ENCODE measurements around the gene MPST.

The MPST gene

DNA sequence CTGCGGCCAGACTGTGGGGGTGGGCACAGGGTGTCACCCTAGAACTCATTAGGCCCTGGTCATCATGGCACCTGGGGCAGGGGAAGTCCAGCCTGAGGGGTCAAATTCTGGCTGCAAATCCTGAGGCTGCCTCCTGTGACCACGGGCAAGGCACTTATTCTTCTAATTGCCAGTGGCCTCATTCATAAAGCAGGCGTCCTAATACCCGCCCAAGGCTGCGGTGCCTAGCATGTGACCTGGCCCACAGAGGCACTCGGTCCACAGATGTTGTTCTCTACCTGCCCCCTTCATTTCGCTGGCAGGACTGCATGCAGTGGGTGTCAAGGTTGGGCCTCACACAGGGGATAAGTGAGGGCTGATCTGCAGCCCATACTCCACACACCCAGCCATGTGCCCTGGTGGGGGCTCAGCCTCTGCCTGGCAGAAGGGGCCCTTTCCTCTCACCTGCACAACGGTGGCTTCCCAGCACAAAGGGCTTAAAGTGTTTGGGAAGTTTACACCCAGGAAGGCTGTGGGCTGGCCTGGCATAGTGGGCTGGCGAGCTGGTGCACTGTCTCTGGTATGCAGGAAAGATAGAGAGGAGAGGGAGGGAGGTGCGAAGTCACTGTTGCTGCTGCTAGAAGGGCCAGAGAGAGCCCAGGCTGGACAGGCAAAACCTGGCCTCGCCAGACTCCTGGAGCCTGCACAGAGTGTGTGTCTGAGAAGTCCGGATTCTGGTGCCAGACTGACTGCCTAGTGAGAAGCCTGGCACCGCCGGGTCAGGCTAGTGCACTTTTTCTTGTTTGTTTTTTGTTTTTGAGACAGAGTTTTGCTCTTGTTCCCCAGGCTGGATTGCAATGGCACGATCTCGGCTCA is 3.2 kb downstream of the MPST start:
- TF ChIP-seq POLR2AphosphoS5 (IDR thresholded peaks at IDR 0.05; ENCODE audit: borderline replicate concordance, low read depth, low read length) (no peak), FOXP2 (optimal IDR thresholded peaks at IDR 0.05; ENCODE audit: control extremely low read depth, extremely low read length, insufficient read depth) (no peak), EZH2 (IDR thresholded peaks at IDR 0.05) (no peak)
- DNase-seq (ENCODE audit: low read depth, low spot score), result no peak
- no peaks in the 10 kb centered on the region for H3K9me3 ChIP-seq (ENCODE audit: low read depth, low read length)
- no peak overlapping the region for H3K9ac ChIP-seq (ENCODE audit: insufficient read length)
- no peak overlapping the region for H3K4me3 ChIP-seq
- no peaks in the 10 kb centered on the region for H3K36me3 ChIP-seq (ENCODE audit: insufficient read depth, low read length)
- H3K27ac ChIP-seq, result no peak overlapping the region

DNA sequence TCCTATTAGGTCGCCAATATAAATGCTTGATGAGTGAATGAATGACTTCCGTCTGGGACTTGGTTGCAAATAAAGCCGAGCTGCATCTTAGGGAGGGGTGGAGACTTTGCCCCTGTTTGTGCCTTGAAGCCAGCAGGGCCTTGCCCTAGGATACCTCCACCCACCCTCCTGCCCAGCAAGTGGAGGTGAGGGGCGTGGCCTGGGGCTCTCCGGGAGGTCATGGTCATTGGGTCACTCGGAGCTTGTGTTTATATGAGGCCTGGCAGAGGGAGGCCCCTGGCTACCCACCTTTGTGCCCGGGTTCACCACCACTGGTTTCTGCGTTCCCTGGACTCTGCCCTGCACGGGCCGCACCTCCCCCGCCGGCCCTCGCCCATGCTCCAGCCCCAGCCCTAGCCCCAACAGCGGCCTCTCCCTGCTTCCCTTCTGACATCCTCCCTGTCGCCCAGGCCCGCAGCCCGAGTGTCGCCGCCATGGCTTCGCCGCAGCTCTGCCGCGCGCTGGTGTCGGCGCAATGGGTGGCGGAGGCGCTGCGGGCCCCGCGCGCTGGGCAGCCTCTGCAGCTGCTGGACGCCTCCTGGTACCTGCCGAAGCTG is 4.3 kb downstream of the MPST start:
- no peaks in the 10 kb centered on the region for H3K9me3 ChIP-seq (ENCODE audit: low read depth, low read length)
- DNase-seq (ENCODE audit: low read depth, low spot score), result no peak
- no peak overlapping the region for H3K4me3 ChIP-seq
- TF ChIP-seq EZH2 (IDR thresholded peaks at IDR 0.05) (no peak), FOXP2 (optimal IDR thresholded peaks at IDR 0.05; ENCODE audit: control extremely low read depth, extremely low read length, insufficient read depth) (no peak), POLR2AphosphoS5 (IDR thresholded peaks at IDR 0.05; ENCODE audit: borderline replicate concordance, low read depth, low read length) (no peak)
- H3K9ac ChIP-seq (ENCODE audit: insufficient read length), result no peak overlapping the region
- H3K27ac ChIP-seq, result no peak overlapping the region
- no peaks in the 10 kb centered on the region for H3K36me3 ChIP-seq (ENCODE audit: insufficient read depth, low read length)

DNA sequence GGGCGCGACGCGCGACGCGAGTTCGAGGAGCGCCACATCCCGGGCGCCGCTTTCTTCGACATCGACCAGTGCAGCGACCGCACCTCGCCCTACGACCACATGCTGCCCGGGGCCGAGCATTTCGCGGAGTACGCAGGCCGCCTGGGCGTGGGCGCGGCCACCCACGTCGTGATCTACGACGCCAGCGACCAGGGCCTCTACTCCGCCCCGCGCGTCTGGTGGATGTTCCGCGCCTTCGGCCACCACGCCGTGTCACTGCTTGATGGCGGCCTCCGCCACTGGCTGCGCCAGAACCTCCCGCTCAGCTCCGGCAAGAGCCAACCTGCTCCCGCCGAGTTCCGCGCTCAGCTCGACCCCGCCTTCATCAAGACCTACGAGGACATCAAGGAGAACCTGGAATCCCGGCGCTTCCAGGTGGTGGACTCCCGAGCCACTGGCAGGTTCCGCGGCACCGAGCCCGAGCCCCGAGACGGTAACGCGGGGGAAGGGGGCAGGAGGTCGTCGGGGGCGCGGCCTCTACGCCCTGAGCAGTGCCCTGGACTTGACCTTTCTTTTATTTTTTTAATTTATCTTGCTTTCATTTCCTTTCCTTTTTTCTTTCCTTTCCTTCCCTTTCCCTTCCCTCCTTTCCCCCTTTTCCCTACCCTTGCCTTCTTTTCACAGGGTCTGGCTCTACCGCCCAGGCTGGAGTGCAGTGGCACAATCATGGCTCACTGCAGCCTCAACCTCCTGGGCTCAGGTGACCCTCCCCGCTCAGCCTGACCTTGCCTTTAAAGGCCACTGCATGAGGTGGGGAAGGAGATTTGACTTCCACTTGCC is 5.0 kb downstream of the MPST start:
- no peaks in the 10 kb centered on the region for H3K9me3 ChIP-seq (ENCODE audit: low read depth, low read length)
- H3K4me3 ChIP-seq, result no peak overlapping the region
- no peak overlapping the region for H3K27ac ChIP-seq
- H3K36me3 ChIP-seq (ENCODE audit: insufficient read depth, low read length), result no peaks in the 10 kb centered on the region
- TF ChIP-seq EZH2 (IDR thresholded peaks at IDR 0.05), result no peak
- no peak for TF ChIP-seq FOXP2 (optimal IDR thresholded peaks at IDR 0.05; ENCODE audit: control extremely low read depth, extremely low read length, insufficient read depth)
- TF ChIP-seq POLR2AphosphoS5 (IDR thresholded peaks at IDR 0.05; ENCODE audit: borderline replicate concordance, low read depth, low read length), result no peak
- no peak overlapping the region for H3K9ac ChIP-seq (ENCODE audit: insufficient read length)
- DNase-seq (ENCODE audit: low read depth, low spot score), result no peak

DNA sequence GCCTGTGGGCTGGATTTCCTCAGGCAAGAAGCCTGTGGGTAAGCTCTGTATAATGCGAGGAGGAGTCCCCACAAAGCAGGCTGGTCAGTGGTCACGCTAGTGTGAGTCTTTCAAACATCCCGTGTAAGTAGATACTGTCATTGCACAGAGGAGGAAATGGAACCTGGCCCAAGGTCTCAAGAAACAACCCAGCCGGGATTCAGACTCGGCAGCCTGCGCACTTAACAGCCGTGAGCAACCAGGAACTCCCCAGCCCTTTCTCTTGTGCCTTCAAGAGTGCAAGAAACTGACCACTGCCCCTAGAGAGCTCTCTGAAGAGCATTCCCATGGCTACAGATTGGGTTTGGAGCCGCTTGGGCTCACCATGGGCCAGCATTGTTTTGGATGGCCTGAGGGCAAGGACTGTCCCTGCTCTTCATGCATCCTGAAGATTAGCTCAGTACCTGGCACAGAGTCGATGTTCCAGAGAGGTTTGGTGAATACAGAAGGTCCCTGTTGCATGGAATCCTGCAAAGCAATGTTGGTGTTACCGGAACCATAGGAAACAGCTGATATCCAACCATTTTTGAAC is 6.0 kb downstream of the MPST start:
- TF ChIP-seq POLR2AphosphoS5 (IDR thresholded peaks at IDR 0.05; ENCODE audit: borderline replicate concordance, low read depth, low read length), result no peak
- TF ChIP-seq EZH2 (IDR thresholded peaks at IDR 0.05), result no peak
- no peak for TF ChIP-seq FOXP2 (optimal IDR thresholded peaks at IDR 0.05; ENCODE audit: control extremely low read depth, extremely low read length, insufficient read depth)
- Histone ChIP-seq H3K4me3 (no peak overlapping the region), H3K9me3 (ENCODE audit: low read depth, low read length) (no peaks in the 10 kb centered on the region), H3K9ac (ENCODE audit: insufficient read length) (no peak overlapping the region), H3K27ac (no peak overlapping the region), H3K36me3 (ENCODE audit: insufficient read depth, low read length) (no peaks in the 10 kb centered on the region)
- DNase-seq (ENCODE audit: low read depth, low spot score), result no peak

DNA sequence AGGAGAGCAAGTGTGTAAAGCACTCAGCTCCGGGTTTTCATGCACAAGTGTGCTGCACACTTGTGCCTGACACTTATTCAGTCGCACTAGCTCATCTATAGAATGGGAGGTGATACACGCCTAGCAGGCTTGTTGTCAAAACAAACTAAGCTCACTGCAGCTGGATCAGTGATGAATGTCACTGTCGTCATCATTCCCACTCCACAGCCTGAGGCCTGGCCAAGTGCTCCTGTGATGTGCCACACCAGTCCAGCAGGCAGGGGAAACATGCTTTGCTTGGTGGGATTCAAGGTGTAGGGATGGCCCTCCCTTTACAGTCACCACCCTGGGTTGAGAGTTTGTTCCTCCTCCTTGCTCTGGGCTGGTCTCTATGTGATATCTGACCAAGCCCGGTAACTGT is 6.8 kb downstream of the MPST start:
- H3K4me3 ChIP-seq, result no peak overlapping the region
- TF ChIP-seq FOXP2 (optimal IDR thresholded peaks at IDR 0.05; ENCODE audit: control extremely low read depth, extremely low read length, insufficient read depth) (no peak), EZH2 (IDR thresholded peaks at IDR 0.05) (no peak), POLR2AphosphoS5 (IDR thresholded peaks at IDR 0.05; ENCODE audit: borderline replicate concordance, low read depth, low read length) (no peak)
- H3K9ac ChIP-seq (ENCODE audit: insufficient read length), result no peak overlapping the region
- H3K27ac ChIP-seq, result no peak overlapping the region
- H3K36me3 ChIP-seq (ENCODE audit: insufficient read depth, low read length), result no peaks in the 10 kb centered on the region
- DNase-seq (ENCODE audit: low read depth, low spot score), result no peak
- H3K9me3 ChIP-seq (ENCODE audit: low read depth, low read length), result no peaks in the 10 kb centered on the region

DNA sequence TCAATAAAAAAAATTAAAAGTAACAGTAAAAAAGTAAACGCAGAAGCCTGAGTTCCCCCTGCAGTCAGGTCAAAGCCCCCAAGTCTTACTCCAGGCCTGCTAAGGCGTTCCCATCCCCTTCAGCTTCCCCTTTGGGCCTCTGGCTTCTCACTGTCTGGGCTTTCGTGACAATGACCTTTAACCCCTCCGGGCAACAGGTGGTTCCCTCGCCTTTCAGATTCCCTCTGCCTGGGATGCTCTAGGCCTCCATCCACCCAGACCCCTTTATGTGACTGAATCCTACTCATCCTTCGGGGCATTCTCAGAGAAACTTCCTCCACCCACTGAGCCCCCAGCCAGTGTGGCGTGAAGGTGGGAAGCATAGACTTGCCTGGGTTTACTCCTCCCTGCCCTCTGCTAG is 8.0 kb downstream of the MPST start:
- no peak for TF ChIP-seq POLR2AphosphoS5 (IDR thresholded peaks at IDR 0.05; ENCODE audit: borderline replicate concordance, low read depth, low read length)
- no peak for TF ChIP-seq FOXP2 (optimal IDR thresholded peaks at IDR 0.05; ENCODE audit: control extremely low read depth, extremely low read length, insufficient read depth)
- no peak for TF ChIP-seq EZH2 (IDR thresholded peaks at IDR 0.05)
- no peak for DNase-seq (ENCODE audit: low read depth, low spot score)
- Histone ChIP-seq H3K27ac (no peak overlapping the region), H3K4me3 (no peak overlapping the region), H3K9me3 (ENCODE audit: low read depth, low read length) (no peaks in the 10 kb centered on the region), H3K9ac (ENCODE audit: insufficient read length) (no peak overlapping the region), H3K36me3 (ENCODE audit: insufficient read depth, low read length) (no peaks in the 10 kb centered on the region)

DNA sequence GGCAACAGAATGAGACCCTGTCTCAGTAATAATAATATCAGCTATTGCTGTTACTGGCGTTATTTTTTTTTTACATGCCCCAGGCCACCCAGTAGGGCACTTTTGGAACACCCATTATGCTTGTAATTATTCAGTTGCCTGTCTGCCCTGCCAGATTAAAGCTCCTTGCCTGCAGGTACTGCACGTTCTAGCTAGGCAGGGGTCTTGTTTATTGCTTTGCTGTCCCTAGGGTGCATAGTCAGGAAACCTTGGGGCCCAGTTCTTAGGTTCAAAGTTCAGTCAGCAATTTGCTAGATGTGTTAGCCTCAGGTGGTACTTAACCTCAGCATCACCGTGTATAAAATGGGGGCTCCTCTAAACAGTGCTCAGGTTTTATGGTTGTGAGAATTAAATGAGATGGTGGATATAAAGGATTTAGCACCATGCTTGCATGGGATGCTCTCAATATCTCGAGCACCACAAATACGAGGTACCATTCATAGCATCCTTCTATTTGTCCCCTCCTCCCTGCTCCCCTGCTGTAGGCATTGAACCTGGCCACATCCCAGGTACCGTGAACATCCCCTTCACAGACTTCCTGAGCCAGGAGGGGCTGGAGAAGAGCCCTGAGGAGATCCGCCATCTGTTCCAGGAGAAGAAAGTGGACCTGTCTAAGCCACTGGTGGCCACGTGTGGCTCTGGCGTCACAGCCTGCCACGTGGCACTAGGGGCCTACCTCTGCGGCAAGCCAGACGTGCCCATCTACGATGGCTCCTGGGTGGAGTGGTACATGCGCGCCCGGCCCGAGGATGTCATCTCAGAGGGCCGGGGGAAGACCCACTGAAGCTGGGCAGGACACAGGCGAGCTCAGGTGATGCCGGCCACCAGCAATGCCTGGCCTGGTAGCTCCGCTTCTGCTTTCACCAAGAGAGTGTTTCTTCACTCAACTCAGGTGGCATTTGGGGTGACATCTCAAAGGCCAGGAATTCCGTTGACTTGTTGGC is 9.4 kb downstream of the MPST start:
- no peak overlapping the region for H3K27ac ChIP-seq
- no peaks in the 10 kb centered on the region for H3K36me3 ChIP-seq (ENCODE audit: insufficient read depth, low read length)
- TF ChIP-seq EZH2 (IDR thresholded peaks at IDR 0.05) (no peak), POLR2AphosphoS5 (IDR thresholded peaks at IDR 0.05; ENCODE audit: borderline replicate concordance, low read depth, low read length) (no peak), FOXP2 (optimal IDR thresholded peaks at IDR 0.05; ENCODE audit: control extremely low read depth, extremely low read length, insufficient read depth) (no peak)

More for the DNA sequence above, 9.4 kb downstream of the MPST start:
- Histone ChIP-seq H3K9ac (ENCODE audit: insufficient read length) (no peak overlapping the region), H3K9me3 (ENCODE audit: low read depth, low read length) (no peaks in the 10 kb centered on the region), H3K4me3 (no peak overlapping the region)
- DNase-seq (ENCODE audit: low read depth, low spot score), result no peak

Data from SK-N-MC (cell line).